DOHH2 (cell line): ENCODE results near the gene FMNL3.

Source experiments
- H3F3A ChIP-seq: fragments of 200-600 bp; sonication (generic), shearing (Covaris generic); 2 replicates; pipeline ENCODE4 v1.6.0; 2016; ENCODE audit warnings: antibody characterized with exemption, mild to moderate bottlenecking; ENCODE audit not compliant: control insufficient read depth, insufficient read depth
- H3K27ac ChIP-seq: fragments of 200-600 bp; sonication (generic); 2 replicates; pipeline ENCODE4 v1.5.1; 2014; ENCODE audit warnings: low read depth, mild to moderate bottlenecking, low read length, moderate library complexity
- H3K27me3 ChIP-seq: fragments of 200-600 bp; sonication (generic); 2 replicates; pipeline ENCODE4 v1.6.1; 2014; ENCODE audit warnings: mild to moderate bottlenecking, low read length, mixed read lengths; ENCODE audit not compliant: control insufficient read depth
- H3K36me3 ChIP-seq: fragments of 200-600 bp; sonication (generic); 2 replicates; pipeline ENCODE4 v1.6.1; 2014; ENCODE audit warnings: mild to moderate bottlenecking, low read length, moderate library complexity, mixed read lengths; ENCODE audit not compliant: control insufficient read depth
- H3K4me1 ChIP-seq: fragments of 200-600 bp; sonication (generic); 2 replicates; pipeline ENCODE4 v1.6.1; 2014; ENCODE audit warnings: mild to moderate bottlenecking, low read length, mixed read lengths; ENCODE audit not compliant: control insufficient read depth
- H3K4me2 ChIP-seq: fragments of 200-600 bp; sonication (generic); 2 replicates; pipeline ENCODE4 v1.6.0; 2014; ENCODE audit warnings: mild to moderate bottlenecking, low read length, moderate library complexity
- H3K4me3 ChIP-seq: fragments of 200-600 bp; sonication (generic); 2 replicates; pipeline ENCODE4 v1.5.1; 2014; ENCODE audit warnings: mild to moderate bottlenecking, low read length, mixed read lengths
- H3K79me2 ChIP-seq: fragments of 200-600 bp; sonication (generic); 2 replicates; pipeline ENCODE4 v1.6.1; 2014; ENCODE audit warnings: mild to moderate bottlenecking, low read length, mixed read lengths; ENCODE audit not compliant: control insufficient read depth
- H3K9me2 ChIP-seq: fragments of 200-600 bp; sonication (generic); replicated peaks from 2 replicates; pipeline ENCODE4 v1.6.1; 2014; ENCODE audit warnings: mild to moderate bottlenecking, low read length, mixed read lengths; ENCODE audit not compliant: control insufficient read depth
- H3K9me3 ChIP-seq: fragments of 200-600 bp; sonication (generic); 2 replicates; pipeline ENCODE4 v1.6.1; 2014; ENCODE audit warnings: antibody characterized with exemption, low read length, mixed read lengths; ENCODE audit not compliant: control insufficient read depth, insufficient read depth
- H4K20me1 ChIP-seq: fragments of 200-600 bp; sonication (generic); 2 replicates; pipeline ENCODE4 v1.6.0; 2014; ENCODE audit warnings: low read depth, mild to moderate bottlenecking, antibody characterized with exemption, low read length, moderate library complexity; ENCODE audit not compliant: control insufficient read depth, insufficient read depth
- EZH2phosphoT487 ChIP-seq: fragments of 200-600 bp; sonication (generic); IDR thresholded peaks from 2 replicates; pipeline ENCODE4 v1.6.1; 2017; ENCODE audit warnings: borderline replicate concordance, mild to moderate bottlenecking, antibody characterized with exemption, low read length, moderate library complexity, mixed read lengths
- TF ChIP-seq, protein P1 (sequence below): fragments of 200-600 bp; sonication (generic); IDR thresholded peaks from one replicate; pipeline ENCODE4 v1.5.1; 2014; ENCODE audit warnings: antibody characterized with exemption, mild to moderate bottlenecking, low read depth, low read length; ENCODE audit not compliant: poor library complexity, severe bottlenecking

FMNL3 gene

DNA sequence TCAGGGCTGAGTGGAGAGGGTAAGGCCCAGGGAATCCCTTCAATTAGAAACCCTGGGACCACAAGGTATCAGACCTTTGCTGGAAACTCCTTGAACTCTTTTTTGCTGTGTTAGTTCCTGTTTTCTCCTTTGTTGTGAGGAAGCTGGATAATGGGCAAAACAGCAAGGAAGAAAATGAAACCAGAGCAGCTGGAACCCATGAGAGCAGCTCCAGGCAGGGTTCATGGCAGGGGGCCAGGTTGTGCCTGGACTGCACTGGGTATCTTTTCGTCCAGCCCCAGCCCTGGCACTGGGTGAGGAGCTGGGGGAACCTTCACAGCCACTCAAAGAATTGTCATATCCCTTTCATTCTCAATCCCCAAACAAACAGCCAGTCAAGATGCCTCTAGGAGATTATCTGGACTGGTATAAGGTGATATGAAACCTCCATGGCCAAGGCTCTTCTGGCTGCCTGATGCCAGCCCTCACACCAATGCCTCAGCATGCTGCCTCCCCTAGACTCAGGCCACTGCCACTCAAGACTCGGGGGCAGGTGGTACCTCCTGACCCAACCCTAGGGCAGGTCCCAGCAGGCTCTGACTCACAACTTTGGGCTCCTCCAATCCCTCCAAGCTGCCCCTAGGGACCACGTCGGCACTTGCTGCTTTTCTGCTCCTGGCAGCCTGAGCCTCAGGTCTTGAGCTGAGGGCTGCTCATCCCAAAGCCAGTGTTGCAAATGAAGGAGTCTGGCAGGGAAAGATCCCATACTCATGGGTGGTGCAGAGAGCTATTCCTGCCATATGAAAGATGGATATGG, 118.3 kb downstream of the FMNL3 start:
- Histone ChIP-seq H3K27ac (no peak overlapping the region), H3K4me2 (no peak overlapping the region), H3K79me2 (no peaks in the 10 kb centered on the region; the same call in 1 of the 2 replicates), H3K4me3 (no peak overlapping the region), H3K9me3 (no peaks in the 10 kb centered on the region), H3K9me2 (no peaks in the 10 kb centered on the region), H4K20me1 (no peaks in the 10 kb centered on the region), H3F3A (0 out of 2 replicates have a peak, but pooled peaks cover 2% of the 10 kb centered on the region), H3K36me3 (peaks cover 12% of the 10 kb centered on the region), H3K27me3 (no peaks in the 10 kb centered on the region), H3K4me1 (no peaks in the 10 kb centered on the region)
- no peak for TF ChIP-seq EZH2phosphoT487
- TF ChIP-seq, protein P1, sequence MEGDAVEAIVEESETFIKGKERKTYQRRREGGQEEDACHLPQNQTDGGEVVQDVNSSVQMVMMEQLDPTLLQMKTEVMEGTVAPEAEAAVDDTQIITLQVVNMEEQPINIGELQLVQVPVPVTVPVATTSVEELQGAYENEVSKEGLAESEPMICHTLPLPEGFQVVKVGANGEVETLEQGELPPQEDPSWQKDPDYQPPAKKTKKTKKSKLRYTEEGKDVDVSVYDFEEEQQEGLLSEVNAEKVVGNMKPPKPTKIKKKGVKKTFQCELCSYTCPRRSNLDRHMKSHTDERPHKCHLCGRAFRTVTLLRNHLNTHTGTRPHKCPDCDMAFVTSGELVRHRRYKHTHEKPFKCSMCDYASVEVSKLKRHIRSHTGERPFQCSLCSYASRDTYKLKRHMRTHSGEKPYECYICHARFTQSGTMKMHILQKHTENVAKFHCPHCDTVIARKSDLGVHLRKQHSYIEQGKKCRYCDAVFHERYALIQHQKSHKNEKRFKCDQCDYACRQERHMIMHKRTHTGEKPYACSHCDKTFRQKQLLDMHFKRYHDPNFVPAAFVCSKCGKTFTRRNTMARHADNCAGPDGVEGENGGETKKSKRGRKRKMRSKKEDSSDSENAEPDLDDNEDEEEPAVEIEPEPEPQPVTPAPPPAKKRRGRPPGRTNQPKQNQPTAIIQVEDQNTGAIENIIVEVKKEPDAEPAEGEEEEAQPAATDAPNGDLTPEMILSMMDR: no peak

- no peaks in the 10 kb centered on the region; the same call in 1 of the 2 replicates for H3K79me2 ChIP-seq
- TF ChIP-seq EZH2phosphoT487: no peak
- TF ChIP-seq, protein P1: no peak
- no peaks in the 10 kb centered on the region for H3K9me3 ChIP-seq
- H3K4me3 ChIP-seq: no peak overlapping the region
- H3K36me3 ChIP-seq: peaks cover 18% of the 10 kb centered on the region
- H3K4me2 ChIP-seq: no peak overlapping the region
- no peaks in the 10 kb centered on the region for H4K20me1 ChIP-seq
- H3K27me3 ChIP-seq: no peaks in the 10 kb centered on the region
- no peak overlapping the region for H3K27ac ChIP-seq
- H3K4me1 ChIP-seq: no peaks in the 10 kb centered on the region
- H3K9me2 ChIP-seq: no peaks in the 10 kb centered on the region
- H3F3A ChIP-seq: no peaks in the 10 kb centered on the region
Observed at GRCh38 chr12:49588281-49588680, 118.9 kb downstream of the FMNL3 start.

DNA sequence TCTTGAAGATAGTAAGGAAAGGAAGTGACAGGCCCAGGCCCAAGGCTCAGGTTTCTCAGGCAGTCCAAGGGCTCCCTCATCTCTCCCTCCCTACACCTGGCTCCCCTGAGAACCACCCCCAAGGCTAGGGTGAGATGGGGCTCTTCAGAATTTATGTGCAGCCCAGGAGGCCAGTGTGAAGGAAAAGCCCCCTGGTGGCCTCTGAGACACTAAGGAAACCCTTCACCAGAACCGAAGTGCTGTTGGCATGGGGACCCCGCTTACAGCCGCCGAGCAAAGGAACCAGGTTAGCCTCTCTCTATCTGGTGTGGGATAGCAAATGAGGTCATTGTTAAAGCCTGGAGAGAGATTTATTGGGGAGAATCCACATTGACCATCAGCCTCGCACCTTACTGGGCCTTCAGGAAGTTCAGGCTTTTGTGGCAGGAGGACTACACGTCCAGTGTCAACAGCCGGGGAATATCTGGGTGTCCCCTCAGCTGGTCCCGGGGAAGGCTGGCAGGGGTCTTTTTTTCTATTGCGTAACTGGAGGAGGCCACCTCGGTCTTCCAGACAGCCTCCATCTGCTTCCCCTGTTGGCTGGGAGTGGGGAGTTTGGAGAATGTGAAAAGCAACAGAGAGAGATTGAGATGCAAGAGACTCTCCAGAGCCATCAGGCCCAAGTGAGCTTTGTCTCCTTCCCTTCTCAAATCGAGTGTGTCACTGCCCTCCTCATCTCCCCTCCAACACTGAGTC, 119.9 kb downstream of the FMNL3 start:
- no peak overlapping the region for H3K27ac ChIP-seq
- no peak for TF ChIP-seq EZH2phosphoT487
- TF ChIP-seq, protein P1: no peak

More for the DNA sequence above, 119.9 kb downstream of the FMNL3 start:
- Histone ChIP-seq H3K79me2 (no peaks in the 10 kb centered on the region; the same call in 1 of the 2 replicates), H3K9me2 (no peaks in the 10 kb centered on the region), H3K4me2 (no peak overlapping the region), H3K27me3 (no peaks in the 10 kb centered on the region), H4K20me1 (no peaks in the 10 kb centered on the region), H3K36me3 (peaks cover 23% of the 10 kb centered on the region), H3K9me3 (no peaks in the 10 kb centered on the region), H3F3A (no peaks in the 10 kb centered on the region), H3K4me1 (no peaks in the 10 kb centered on the region), H3K4me3 (no peak overlapping the region)
